WTC11 (cell line): ENCODE measurements around the gene CETP. TPM values are rescaled to one million over a fixed set of nuclear protein-coding genes. Genes with fewer than 3 reads are reported as not detected.

Experiments
- ATF3 ChIP-seq: sonication (generic); formaldehyde crosslinking; conservative IDR thresholded peaks from 2 replicates; pipeline ENCODE4 v1.8.1; 2022; ENCODE audit warnings: mild to moderate bottlenecking, missing genetic modification reagents
- CREM ChIP-seq: sonication (generic); formaldehyde crosslinking; IDR thresholded peaks from 2 replicates; pipeline ENCODE4 v1.8.1; 2022; ENCODE audit warnings: mild to moderate bottlenecking, missing genetic modification reagents, moderate library complexity
- CTCF ChIP-seq: fragments of 200-600 bp; IDR thresholded peaks from 2 replicates; pipeline ENCODE4 v1.8.0; 2022; ENCODE audit warnings: antibody characterized with exemption
- E2F5 ChIP-seq: sonication (generic); formaldehyde crosslinking; IDR thresholded peaks from 2 replicates; pipeline ENCODE4 v1.8.1; 2022; ENCODE audit warnings: mild to moderate bottlenecking, moderate library complexity, missing genetic modification reagents
- ESRRA ChIP-seq: sonication (generic); formaldehyde crosslinking; IDR thresholded peaks from 2 replicates; pipeline ENCODE4 v1.8.1; 2022; ENCODE audit warnings: mild to moderate bottlenecking, missing genetic modification reagents, borderline replicate concordance
- FOXK1 ChIP-seq: sonication (generic); formaldehyde crosslinking; IDR thresholded peaks from 2 replicates; pipeline ENCODE4 v1.8.0; 2022; ENCODE audit warnings: mild to moderate bottlenecking, moderate library complexity, missing genetic modification reagents
- GABPB1 ChIP-seq: sonication (generic); formaldehyde crosslinking; IDR thresholded peaks from 2 replicates; pipeline ENCODE4 v1.8.1; 2023; ENCODE audit warnings: mild to moderate bottlenecking, missing genetic modification reagents
- GRHL2 ChIP-seq: fragments of 250-450 bp; sonication (Bioruptor Pico); IDR thresholded peaks from 2 replicates; pipeline ENCODE4 v1.8.0; 2022; ENCODE audit warnings: mild to moderate bottlenecking, moderate library complexity; ENCODE audit not compliant: insufficient replicate concordance, severe bottlenecking
- HMGXB4 ChIP-seq: sonication (generic); formaldehyde crosslinking; IDR thresholded peaks from 2 replicates; pipeline ENCODE4 v1.8.1; 2023; ENCODE audit warnings: mild to moderate bottlenecking, moderate library complexity, missing genetic modification reagents
- PRRX2 ChIP-seq: fragments of 250-450 bp; sonication (Bioruptor Pico); IDR thresholded peaks from 2 replicates; pipeline ENCODE4 v1.8.0; 2021; ENCODE audit warnings: mild to moderate bottlenecking
- RORB ChIP-seq: fragments of 250-450 bp; sonication (Bioruptor Pico); IDR thresholded peaks from 2 replicates; pipeline ENCODE4 v1.9.0; 2021; ENCODE audit warnings: mild to moderate bottlenecking
- SOX15 ChIP-seq: fragments of 250-450 bp; sonication (Bioruptor Pico); IDR thresholded peaks from 2 replicates; pipeline ENCODE4 v1.9.0; 2021; ENCODE audit warnings: mild to moderate bottlenecking
- SP1 ChIP-seq: sonication (generic); formaldehyde crosslinking; conservative IDR thresholded peaks from 2 replicates; pipeline ENCODE4 v1.8.1; 2022; ENCODE audit warnings: missing genetic modification reagents
- TEAD1 ChIP-seq: sonication (generic); formaldehyde crosslinking; IDR thresholded peaks from 2 replicates; pipeline ENCODE4 v1.8.0; 2022; ENCODE audit warnings: mild to moderate bottlenecking, missing genetic modification reagents
- USF1 ChIP-seq: sonication (generic); formaldehyde crosslinking; IDR thresholded peaks from 2 replicates; pipeline ENCODE4 v1.8.0; 2022; ENCODE audit warnings: mild to moderate bottlenecking, missing genetic modification reagents
- ZNF138 ChIP-seq: sonication (generic); formaldehyde crosslinking; conservative IDR thresholded peaks from 2 replicates; pipeline ENCODE4 v1.8.1; 2022; ENCODE audit warnings: mild to moderate bottlenecking, moderate library complexity, missing genetic modification reagents
- ZNF232 ChIP-seq: sonication (generic); formaldehyde crosslinking; IDR thresholded peaks from 2 replicates; pipeline ENCODE4 v1.8.0; 2022; ENCODE audit warnings: mild to moderate bottlenecking, missing genetic modification reagents
- ZNF263 ChIP-seq: sonication (generic); formaldehyde crosslinking; IDR thresholded peaks from 2 replicates; pipeline ENCODE4 v1.8.1; 2022; ENCODE audit warnings: low read depth, mild to moderate bottlenecking, moderate library complexity, missing genetic modification reagents
- ZNF281 ChIP-seq: sonication (generic); formaldehyde crosslinking; IDR thresholded peaks from 2 replicates; pipeline ENCODE4 v1.8.0; 2023; ENCODE audit warnings: mild to moderate bottlenecking, missing genetic modification reagents
- ZNF423 ChIP-seq: fragments of 250-450 bp; sonication (Bioruptor Pico); IDR thresholded peaks from 2 replicates; pipeline ENCODE4 v2.1.2; 2022; ENCODE audit warnings: mild to moderate bottlenecking, moderate library complexity
- ZNF512 ChIP-seq: sonication (generic); formaldehyde crosslinking; IDR thresholded peaks from 2 replicates; pipeline ENCODE4 v1.8.1; 2022; ENCODE audit warnings: missing genetic modification reagents, borderline replicate concordance
- ZNF532 ChIP-seq: fragments of 250-450 bp; sonication (Bioruptor Pico); IDR thresholded peaks from 2 replicates; pipeline ENCODE4 v1.9.0; 2021; ENCODE audit warnings: mild to moderate bottlenecking, borderline replicate concordance
- total RNA-seq: library from RNA; stranded (reverse); gene quantifications from 3 replicates; pipeline ENCODE4 v1.2.3, GENCODE V29; 2021

The CETP gene
- total RNA-seq, 1 experiment from 2014 or later: not detected

- TF ChIP-seq CREM (CRISPR knock-in tag) (peak; percentile 48; the same call in 1 of the 2 replicates), TEAD1 (peak; percentile 65; the same call in 1 of the 2 replicates), RORB (CRISPR knock-in tag) (no peak), ZNF232 (CRISPR knock-in tag) (no peak), ZNF532 (CRISPR knock-in tag) (no peak), GABPB1 (CRISPR knock-in tag) (peak; percentile 100), ATF3 (peak; percentile 97), SOX15 (no peak), GRHL2 (CRISPR knock-in tag) (no peak), SP1 (peak; percentile 85), FOXK1 (peak; percentile 57; the same call in 1 of the 2 replicates), ESRRA (CRISPR knock-in tag) (no peak), USF1 (CRISPR knock-in tag) (peak; percentile 93), CTCF (no peak), HMGXB4 (CRISPR knock-in tag) (peak; percentile 76), PRRX2 (CRISPR knock-in tag) (no peak), ZNF281 (no peak), E2F5 (CRISPR knock-in tag) (peak; percentile 49; the same call in 1 of the 2 replicates), ZNF423 (CRISPR knock-in tag) (peak; percentile 91), ZNF263 (CRISPR knock-in tag) (no peak), ZNF512 (CRISPR knock-in tag) (no peak), ZNF138 (CRISPR knock-in tag) (no peak)
These were observed 29.6 kb upstream of the CETP start, which contains the start of gene HERPUD1 (continued) for GRCh38 chr16:56931892-56932720.
